ENCODE measurements around the gene PDZD8.

Gene PDZD8

GRCh38 chr10:117375360-117376178, at the start of gene PDZD8:
Gene PDZD8, minus strand, starts transcription at chr10:117375440. Its CDS starts 213 bp downstream, at chr10:117375227.
- peak; percentile 83 for DNase-seq

DNA sequence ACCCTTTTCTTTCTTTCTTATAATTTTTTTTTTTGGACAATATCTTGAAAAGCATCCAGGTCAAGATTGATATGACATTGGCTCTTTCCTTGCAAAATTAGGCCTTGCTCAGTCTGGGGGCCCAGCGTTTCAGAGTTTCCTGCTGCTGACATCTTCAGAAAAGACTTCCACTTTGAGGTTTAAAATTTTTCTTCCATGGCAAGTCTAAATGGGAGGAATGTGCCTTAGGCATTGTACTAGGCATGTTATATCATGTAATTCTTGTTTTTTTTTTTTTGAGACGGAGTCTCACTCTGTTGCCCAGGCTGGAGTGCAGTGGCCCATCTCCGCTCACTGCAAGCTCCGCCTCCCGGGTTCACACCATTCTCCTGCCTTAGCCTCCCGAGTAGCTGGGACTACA, 48.9 kb upstream of the PDZD8 start:
- no peak for DNase-seq

DNA sequence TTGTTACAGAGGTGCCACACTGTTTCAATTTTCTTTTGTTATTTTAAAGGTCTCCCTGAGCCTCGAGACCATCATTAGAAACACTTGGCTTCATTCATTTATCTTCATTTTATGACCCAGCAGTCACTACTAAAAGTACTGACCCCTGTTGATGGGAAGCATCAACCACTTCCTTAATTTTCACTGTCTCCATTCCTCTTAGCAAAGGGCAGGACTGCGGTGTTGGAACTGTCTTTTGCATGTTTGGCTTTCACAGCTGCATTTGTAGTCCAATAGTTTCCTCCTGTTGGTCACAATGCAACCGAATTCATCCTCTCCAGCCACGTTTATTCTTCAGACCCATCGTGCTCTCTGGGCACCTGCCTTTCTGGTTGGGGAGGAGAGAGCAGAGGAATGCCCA, 46.7 kb upstream of the PDZD8 start:
- no peak for DNase-seq

DNA sequence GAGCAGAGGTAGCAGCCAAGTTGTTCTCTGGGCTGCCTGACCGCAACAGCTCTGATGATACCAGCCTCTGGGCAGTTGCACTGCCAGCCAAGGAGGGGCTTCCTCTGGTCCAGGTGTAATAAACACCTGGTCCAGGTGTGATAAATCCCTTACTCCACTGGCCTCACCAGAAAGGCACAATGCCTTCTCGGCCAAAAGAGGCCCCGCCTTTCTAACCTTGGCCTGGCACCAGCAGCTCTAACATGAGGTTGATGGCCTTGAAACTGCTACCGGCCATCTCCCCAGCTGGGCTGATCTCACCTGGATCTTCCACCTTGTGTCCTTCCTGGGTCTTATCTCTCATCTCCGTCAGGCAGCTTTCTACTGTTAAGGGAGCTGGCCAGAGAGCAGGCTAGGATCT, 45.5 kb upstream of the PDZD8 start:
- DNase-seq, result no peak

DNA sequence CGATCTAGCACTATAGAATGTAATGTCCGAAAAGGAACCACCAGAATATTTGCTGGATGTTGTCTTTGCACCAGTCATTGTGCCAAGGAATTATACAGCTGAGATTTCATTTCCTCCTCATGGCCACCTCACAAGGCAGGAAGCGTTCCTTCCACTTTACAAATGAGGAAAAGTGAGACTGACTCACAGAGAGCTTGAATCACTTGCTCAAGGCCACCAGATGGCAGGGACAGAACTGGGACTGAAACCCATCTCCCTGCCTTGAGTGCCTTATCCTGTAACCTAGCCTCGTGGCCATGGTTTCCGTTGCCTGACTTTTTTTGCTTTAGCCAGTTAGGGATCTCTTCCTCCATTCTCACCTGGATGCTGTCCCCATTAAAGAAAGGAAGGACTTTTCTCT, 44.7 kb upstream of the PDZD8 start:
- DNase-seq, result no peak

GRCh38 chr10:117419159-117419558, 43.9 kb upstream of the PDZD8 start:
- no peak for DNase-seq

DNA sequence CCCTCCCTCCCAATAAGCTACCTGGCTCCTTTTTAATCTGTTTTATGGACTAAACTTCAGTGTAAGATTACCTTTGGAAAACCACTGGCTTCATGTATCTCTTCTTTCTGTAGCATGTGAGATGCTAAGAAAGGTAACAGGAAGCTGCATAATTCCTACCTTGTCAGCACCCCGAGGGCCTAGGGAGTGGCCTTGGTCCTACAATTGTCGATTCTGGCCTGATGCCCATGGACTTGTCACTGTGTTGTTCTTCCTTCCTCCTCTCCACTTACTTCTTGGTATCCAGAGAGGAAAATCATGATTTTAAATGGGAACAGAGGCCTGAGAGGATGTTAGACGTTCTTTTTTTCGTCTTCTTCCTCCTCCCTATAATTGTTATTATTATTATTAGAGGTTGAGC, 42.9 kb upstream of the PDZD8 start:
- no peak for DNase-seq

DNA sequence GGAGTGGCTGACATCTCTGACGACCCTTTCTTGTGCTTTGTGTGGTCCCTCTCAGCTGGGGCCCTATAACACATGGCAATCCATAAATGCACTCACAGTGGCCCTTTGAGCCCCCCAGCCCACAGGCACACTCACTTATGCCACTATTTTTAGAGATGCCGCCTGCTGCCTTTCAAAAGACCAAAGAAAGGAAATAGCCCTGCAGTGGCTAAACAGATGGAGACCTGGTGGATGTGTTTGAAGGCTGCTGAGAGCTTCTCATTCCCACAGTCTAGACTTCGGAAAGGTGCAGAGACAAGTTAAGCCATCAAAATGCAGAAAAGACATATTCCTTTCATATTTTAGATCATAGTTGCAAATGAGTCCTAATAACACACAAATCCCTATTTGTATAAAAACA, 42.0 kb upstream of the PDZD8 start:
- no peak for DNase-seq

- peak; percentile 27 for DNase-seq
These were observed 38.8 kb upstream of the PDZD8 start for GRCh38 chr10:117413928-117414618.

DNA sequence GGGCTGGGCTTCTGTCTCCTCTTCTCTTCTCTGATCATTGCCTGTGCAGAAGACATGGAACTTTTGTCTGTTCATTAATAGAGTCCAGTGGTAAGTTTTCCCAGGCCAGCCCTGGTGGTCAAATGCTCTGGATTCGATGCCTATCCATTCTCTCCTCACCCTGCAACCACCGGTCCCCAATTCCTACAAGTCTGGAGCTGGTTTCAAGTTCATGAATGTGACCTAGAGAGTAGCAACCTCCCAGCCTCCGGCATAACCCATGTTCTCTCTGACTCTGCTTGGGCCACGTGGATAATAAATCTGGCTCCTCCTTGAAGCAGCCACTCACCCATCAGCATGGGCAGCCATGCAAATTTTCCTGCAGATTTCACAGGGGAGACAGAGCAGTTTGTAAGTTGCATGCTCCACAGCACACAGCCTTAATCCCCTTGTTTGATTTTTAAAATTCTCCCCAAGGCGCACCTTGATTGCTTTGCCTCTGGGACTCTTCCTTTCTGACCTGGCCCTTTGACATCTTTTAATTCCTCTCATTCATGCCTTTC, 37.3 kb upstream of the PDZD8 start:
- DNase-seq, result no peak

GRCh38 chr10:117411479-117412399, 36.5 kb upstream of the PDZD8 start:
- peak; percentile 49 for DNase-seq

DNA sequence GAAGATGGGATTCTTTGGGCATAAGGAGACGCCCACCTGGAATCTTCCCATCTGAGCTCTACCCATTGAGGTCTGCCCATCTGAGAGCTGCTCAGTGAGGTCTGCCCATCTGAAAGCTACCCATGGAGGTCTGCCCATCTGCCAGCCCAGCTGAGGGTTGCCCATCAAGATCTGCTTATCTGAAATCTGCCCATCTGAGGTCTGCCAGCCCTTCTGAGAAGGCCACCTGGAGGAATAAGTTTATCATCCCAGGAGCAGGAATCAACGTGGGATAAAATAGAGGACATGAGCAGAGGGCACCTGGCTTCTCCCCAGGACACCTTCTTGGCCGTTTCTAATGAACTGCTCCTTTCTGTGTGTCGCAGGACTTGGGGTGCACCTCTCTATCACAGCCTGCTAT, 35.3 kb upstream of the PDZD8 start:
- no peak for DNase-seq

GRCh38 chr10:117409549-117410305, 34.5 kb upstream of the PDZD8 start:
- no peak for DNase-seq

- no peak for DNase-seq
These were observed 33.5 kb upstream of the PDZD8 start for GRCh38 chr10:117408436-117409384.

GRCh38 chr10:117405730-117406129, 30.5 kb upstream of the PDZD8 start:
- DNase-seq, result no peak

- DNase-seq, result no peak
These were observed 25.1 kb upstream of the PDZD8 start for GRCh38 chr10:117400329-117400728.

DNA sequence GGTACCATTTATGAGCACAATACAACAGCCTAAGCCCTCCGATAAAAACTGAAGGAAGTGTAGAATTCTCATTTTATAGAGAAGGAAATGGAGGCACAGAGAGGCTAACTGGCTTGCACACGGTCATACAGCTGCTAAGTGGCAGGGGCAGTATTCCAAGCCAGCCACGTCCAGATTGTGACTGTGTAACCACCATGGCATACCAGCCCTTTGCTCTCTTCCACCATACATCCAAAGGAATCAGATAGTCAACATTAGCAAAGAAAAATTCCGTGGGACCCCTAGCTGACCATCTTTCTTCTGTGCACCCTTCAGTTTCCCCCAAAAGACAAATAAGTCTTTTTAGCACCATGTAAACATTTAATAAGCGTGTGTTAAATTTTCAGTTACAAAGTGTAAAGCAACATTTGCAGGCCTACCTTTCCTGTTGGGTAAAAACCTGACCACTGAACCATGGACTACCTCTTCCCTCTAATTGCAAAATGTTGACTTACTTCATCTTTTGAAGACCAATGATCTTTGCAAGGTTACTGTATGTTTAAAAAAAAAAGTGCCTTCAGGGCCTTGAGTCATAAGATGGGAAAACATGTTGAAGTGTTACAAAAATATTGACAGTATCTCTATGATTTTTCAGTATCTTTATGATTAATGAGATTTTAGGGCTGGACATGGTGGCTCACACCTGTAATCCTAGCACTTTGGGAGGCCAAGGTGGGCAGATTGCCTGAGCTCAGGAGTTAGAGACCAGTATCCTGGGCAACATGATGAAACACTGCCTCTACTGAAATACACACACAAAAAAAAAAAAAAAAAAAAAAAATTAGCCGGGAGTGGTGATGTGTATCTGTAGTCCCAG, 24.3 kb upstream of the PDZD8 start:
- DNase-seq, result peak; percentile 22

- DNase-seq, result no peak
These were observed 22.8 kb upstream of the PDZD8 start for GRCh38 chr10:117398029-117398428.

GRCh38 chr10:117391436-117392205, 16.4 kb upstream of the PDZD8 start:
- peak; percentile 52 for DNase-seq
